Left cardiac atrium (tissue), 4 donors: ENCODE data around the gene ARL2. TPM values are rescaled to one million over a fixed set of nuclear protein-coding genes. Genes with fewer than 3 reads are reported as not detected.

ENCODE experiments used
- ATAC-seq, 2 donors: fragments of 200-7000 bp; cut with Tn5 transposase; one replicate each; pipeline ENCODE4 v1.9.1; 2020; ENCODE audit warnings: mild to moderate bottlenecking in 2 of 2, moderate library complexity in 2 of 2
- DNase-seq: peaks from one replicate; pipeline ENCODE4 v3.0.0-alpha.2; 2020
- intact Hi-C, 2 donors: fragments of 100-400 bp; cut with DNase I; formaldehyde crosslinking; loops; one replicate each; pipeline versions ENCODE4 v1.14.1 to v1.15.1; 2022 to 2023
- microRNA-seq, 2 donors: library from miRNA; unstranded; fragments of <30 nt; microRNA quantifications; one replicate each; pipeline ENCODE4 v1.2.0, GENCODE V29; 2020
- total RNA-seq, 2 donors: library from RNA; stranded (reverse); fragmentation: NEBNext Ultra II Directional; extraction: Animal tissue kit (Norgen Biotek cat#: 25700); gene quantifications; one replicate each; pipeline ENCODE4 v1.2.1, GENCODE V29; 2021
- donor health status: DM: no; HTN: yes; CAD: no.
- donor health status: DM: no; HTN: yes; CAD: no; lungs with severe emphysema.
- donor health status: DM: yes; HTN: yes; CAD: no.
- donor health status: Dilated cardiomyopathy.

ARL2 gene
- total RNA-seq, 2 donors from 2014 or later: 110 to 116 TPM

GRCh38 chr11:65064847-65065240 is 50.9 kb downstream of the ARL2 start:
- ATAC-seq (no peak), DNase-seq (no peak)
- intact Hi-C loops: no loop called here

DNA sequence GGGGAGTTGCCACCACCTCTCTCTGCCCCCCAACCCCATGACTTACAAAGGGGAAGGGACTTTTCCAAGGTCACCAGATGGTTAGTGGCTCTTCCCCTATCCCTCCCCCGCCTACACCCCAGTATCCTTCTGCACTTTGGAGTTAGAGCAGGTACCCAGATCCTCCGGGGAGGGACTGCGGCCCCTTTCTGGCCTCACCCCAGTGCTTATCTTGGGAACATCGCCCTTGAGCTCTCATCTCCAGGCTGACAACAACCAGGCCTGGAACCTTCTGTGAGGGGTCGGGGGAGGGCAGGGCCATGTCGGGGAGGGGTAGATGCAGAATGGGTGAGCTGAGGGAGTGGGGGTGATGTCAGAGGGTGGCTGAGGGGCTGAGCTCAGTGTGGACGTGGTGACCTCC is 51.9 kb downstream of the ARL2 start:
- intact Hi-C loops: no loop called here
- no peak for ATAC-seq
- DNase-seq: no peak

GRCh38 chr11:65066315-65066714 is 52.4 kb downstream of the ARL2 start:
- DNase-seq: no peak
- ATAC-seq: no peak

DNA sequence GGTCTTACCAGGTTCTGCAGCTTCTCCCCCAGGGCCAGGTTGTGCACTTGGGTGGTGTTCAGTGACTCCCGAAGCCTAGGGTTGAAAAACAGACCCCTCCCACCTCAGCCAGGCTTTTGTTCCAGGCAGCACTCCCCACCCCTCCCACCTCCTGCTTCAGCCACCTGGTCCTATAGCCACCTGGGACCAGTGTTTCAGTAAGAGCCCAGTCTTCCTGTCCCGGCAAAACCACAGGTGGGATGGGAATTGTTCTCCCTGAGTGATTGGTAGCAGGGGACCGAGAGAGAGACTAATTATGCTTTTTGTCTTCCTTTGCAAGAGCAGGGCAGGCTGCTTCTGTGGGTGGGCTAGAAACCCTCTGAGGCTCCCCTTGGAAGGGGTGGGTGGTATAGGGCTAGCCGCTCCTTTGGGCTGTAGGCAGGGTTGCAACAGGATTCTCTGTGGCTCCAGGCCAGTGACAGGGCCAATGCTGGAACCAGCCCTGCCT is 52.9 kb downstream of the ARL2 start:
- no peak for ATAC-seq
- DNase-seq: no peak
- intact Hi-C loops: no loop called here

More at GRCh38 chr11:65066315-65066714, 52.4 kb downstream of the ARL2 start:
- intact Hi-C loops: no loop called here

- intact Hi-C loops: no loop called here
- DNase-seq (no peak), ATAC-seq (no peak)
Observed at GRCh38 chr11:65067446-65067845, 53.5 kb downstream of the ARL2 start.

- DNase-seq (no peak), ATAC-seq (no peak)
- intact Hi-C loops: no loop called here
Observed at GRCh38 chr11:65069217-65069616, 55.3 kb downstream of the ARL2 start.

Small RNA genes lying within 50 kb of the gene (microRNA-seq; reads per million reads assigned to microRNA genes)
- gene MIR6879: 0.27 to 0.40 reads per million in 2 donors

Other genes starting within 250 kb of the ARL2 start
- gene SF1, start 235.6 kb upstream of the ARL2 start, total RNA-seq: 100 to 1,000 TPM; 154 to 208 TPM
- 10 to 100 TPM in 1 of 2 donors, 1 to 10 TPM in 1; 10.0 to 10.4 TPM for gene MAP4K2, start 210.9 kb upstream of the ARL2 start, total RNA-seq
- 10 to 100 TPM in 1 of 2 donors, 1 to 10 TPM in 1; 9.0 to 12.3 TPM for gene MEN1, start 203.6 kb upstream of the ARL2 start, total RNA-seq
- under 1 TPM; 0.55 to 0.65 TPM for gene CDC42BPG, start 169.5 kb upstream of the ARL2 start, total RNA-seq
- gene EHD1, start 135.5 kb upstream of the ARL2 start, total RNA-seq: 10 to 100 TPM; 36.6 to 43.1 TPM
- 10 to 100 TPM; 12.3 to 14.6 TPM for gene ATG2A, start 97.0 kb upstream of the ARL2 start, total RNA-seq
- gene PPP2R5B, start 89.5 kb upstream of the ARL2 start, total RNA-seq: 10 to 100 TPM; 17.9 to 20.5 TPM
- gene GPHA2, start 78.3 kb upstream of the ARL2 start, total RNA-seq: not detected
- not detected for gene MAJIN, start 42.1 kb upstream of the ARL2 start, total RNA-seq
- gene BATF2, start 17.2 kb upstream of the ARL2 start, total RNA-seq: 1 to 10 TPM; 1.4 to 1.6 TPM
- gene SNX15, start 13.3 kb downstream of the ARL2 start, total RNA-seq: 10 to 100 TPM; 17.2 to 20.1 TPM
- gene SAC3D1, start 27.1 kb downstream of the ARL2 start, total RNA-seq: 1 to 10 TPM; 5.2 to 9.5 TPM
- gene NAALADL1, start 44.4 kb downstream of the ARL2 start, total RNA-seq: 1 to 10 TPM; 6.6 to 7.0 TPM
- 1 to 10 TPM in 1 of 2 donors, under 1 TPM in 1; 0.81 to 2.5 TPM for gene CDCA5, start 69.9 kb downstream of the ARL2 start, total RNA-seq
- gene ZFPL1, start 70.1 kb downstream of the ARL2 start, total RNA-seq: 10 to 100 TPM; 26.2 to 26.5 TPM
- gene VPS51, start 82.1 kb downstream of the ARL2 start, total RNA-seq: 10 to 100 TPM; 52.7 to 70.1 TPM
- 10 to 100 TPM; 50.0 to 53.2 TPM for gene TM7SF2, start 97.7 kb downstream of the ARL2 start, total RNA-seq
- 1 to 10 TPM; 6.6 to 8.2 TPM for gene ZNHIT2, start 103.5 kb downstream of the ARL2 start, total RNA-seq
- 100 to 1,000 TPM; 651 to 723 TPM for gene FAU, start 108.0 kb downstream of the ARL2 start, total RNA-seq
- 10 to 100 TPM; 26.3 to 33.4 TPM for gene MRPL49, start 108.2 kb downstream of the ARL2 start, total RNA-seq
- gene SYVN1, start 120.4 kb downstream of the ARL2 start, total RNA-seq: 10 to 100 TPM; 33.2 to 41.6 TPM
- not detected for gene SPDYC, start 156.1 kb downstream of the ARL2 start, total RNA-seq
- 10 to 100 TPM; 86.9 to 92.4 TPM for gene CAPN1, start 167.8 kb downstream of the ARL2 start, total RNA-seq
- gene POLA2, start 247.8 kb downstream of the ARL2 start, total RNA-seq: 1 to 10 TPM; 5.3 to 7.3 TPM